Ovary (tissue), 9 donors: Measurements from ENCODE around the gene NLRC4. TPM values are rescaled to one million over a fixed set of nuclear protein-coding genes. Genes with fewer than 3 reads are reported as not detected.
A peak's percentile ranks its signal among the peaks of the same experiment; 100 is the strongest.
"Not testable (repeated sequence)": the region's sequence is repeated elsewhere in the genome, so short reads cannot be mapped to it uniquely, and the experiment has no call there.

Source experiments
- DNase-seq, 5 donors: peaks; one replicate each; pipeline ENCODE4 v3.0.0-alpha.2; 2019 to 2020
- H3K27ac ChIP-seq, 2 donors: fragments of 200-600 bp; one replicate each; pipeline versions ENCODE4 v1.5.1 to v1.8.0; 2019 to 2022
- H3K27me3 ChIP-seq: fragments of 200-600 bp; one replicate; pipeline ENCODE4 v1.8.0; 2022
- H3K36me3 ChIP-seq: fragments of 200-600 bp; sonication (generic); one replicate; pipeline ENCODE4 v1.5.1; 2019
- H3K4me1 ChIP-seq: one replicate; pipeline ENCODE4 v1.8.1; 2013; ENCODE audit warnings: mild to moderate bottlenecking, moderate library complexity; ENCODE audit not compliant: insufficient read depth
- H3K4me3 ChIP-seq: fragments of 200-600 bp; sonication (generic); one replicate; pipeline ENCODE4 v1.5.1; 2017
- H3K9me3 ChIP-seq, 2 donors: fragments of 200-600 bp in 1 of 2; sonication (generic) in 1 of 2; one replicate each; pipeline versions ENCODE4 v1.5.1 to v1.8.1; 2013 to 2019; ENCODE audit warnings: mild to moderate bottlenecking in 1 of 2, moderate library complexity in 1 of 2
- EP300 ChIP-seq: sonication (generic); formaldehyde crosslinking; IDR thresholded peaks from one replicate; pipeline ENCODE4 v1.6.1; 2017; ENCODE audit warnings: antibody characterized with exemption
- POLR2A ChIP-seq: fragments of 450-650 bp; IDR thresholded peaks from one replicate; pipeline ENCODE4 v1.6.1; 2017; ENCODE audit warnings: antibody characterized with exemption, mild to moderate bottlenecking, moderate library complexity
- WGBS, 3 donors: extraction: QIAGEN DNeasy Blood & Tissue Kit in 1 of 3; methylation state at CpG; one replicate each; pipeline versions ENCODE4 v1.1.5 to v1.1.7; 2013 to 2017; 5-methylcytosine and 5-hydroxymethylcytosine counted together
- intact Hi-C, 4 donors: fragments of 100-400 bp; cut with DNase I; formaldehyde crosslinking; loops; one replicate each; pipeline versions ENCODE4 v1.11.0 to v1.15.1; 2022 to 2023
- polyA plus RNA-seq, 2 donors: library from polyadenylated mRNA; stranded (reverse); fragments of 200-250 nt in 1 of 2; fragments of 350-450 nt in 1 of 2; fragmentation: Illumina TruSeq in 1 of 2; extraction: RNeasy Lipid Tissue Mini Kit (QIAGEN cat#74804) in 1 of 2; gene quantifications; one replicate each; pipeline ENCODE4 v1.2.3, GENCODE V29; 2013 to 2014
- total RNA-seq, 7 donors: library from RNA; depleted of rRNA in 2 of 7; stranded (reverse); fragments of >200 nt in 2 of 7; fragmentation: NEBNext Ultra II Directional in 3 of 7; extraction: Animal tissue kit (Norgen Biotek cat#: 25700) in 3 of 7; gene quantifications; one replicate each; pipeline versions ENCODE4 v1.1.0 to v1.2.4, GENCODE V29; 2016 to 2023
- TF ChIP-seq, protein P1 (sequence below), 3 donors: fragments of 450-650 bp in 2 of 3; fragments of 200-600 bp in 1 of 3; IDR thresholded peaks; one replicate each; pipeline versions ENCODE4 v1.5.1 to v1.8.0; 2016 to 2022; ENCODE audit warnings: antibody characterized with exemption in 3 of 3, mild to moderate bottlenecking in 1 of 3
- donor health status: DM: no; HTN: no; CAD: no; lungs with moderate emphysema.
- donor health status: DM: no; HTN: no; CAD: no.
- donor health status: Bipolar disorder and iron deficiency.
- donor health status: DM: yes; HTN: yes; CAD: no.
- donor health status: DM: no; HTN: no; CAD: no.
- donor health status: DM: yes; HTN: yes; CAD: no.

The NLRC4 gene
- total and polyA plus RNA-seq, 9 donors = 0.15 to 1.8 (median 0.38) TPM

DNA sequence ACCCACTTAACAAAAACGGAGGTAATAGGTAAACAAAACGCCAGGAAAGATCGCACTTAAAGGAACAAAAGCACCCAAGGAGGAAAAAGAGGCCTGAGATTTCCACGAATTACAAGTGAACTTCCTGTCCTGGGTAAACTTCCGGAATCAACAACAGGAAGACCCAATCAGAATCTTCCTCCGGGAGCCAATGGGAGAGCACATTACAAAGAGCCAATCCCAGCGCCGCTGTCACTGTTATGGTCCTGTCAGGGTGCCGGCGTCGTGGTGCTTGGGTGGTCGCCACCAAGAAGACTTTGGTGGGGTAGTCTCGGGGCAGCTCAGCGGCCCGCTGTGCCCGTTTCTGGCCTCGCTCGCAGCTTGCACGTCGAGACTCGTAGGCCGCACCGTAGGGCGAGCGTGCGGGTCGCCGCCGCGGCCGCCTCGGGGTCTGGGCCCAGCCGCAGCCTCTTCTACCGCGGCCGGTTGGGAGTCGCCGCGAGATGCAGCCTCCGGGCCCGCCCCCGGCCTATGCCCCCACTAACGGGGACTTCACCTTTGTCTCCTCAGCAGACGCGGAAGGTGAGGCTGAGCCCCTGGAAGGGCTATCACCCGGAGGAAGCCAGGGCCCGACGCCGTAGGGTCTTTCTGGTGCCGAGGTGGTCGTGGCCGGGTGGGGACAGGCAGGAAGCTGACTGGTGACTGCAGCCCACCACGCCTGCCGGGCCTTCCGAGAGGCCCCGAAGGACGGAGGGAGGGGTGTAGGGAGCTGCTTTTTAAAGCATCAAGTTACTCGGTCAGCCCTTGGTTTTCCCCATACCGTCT is 13.2 kb upstream of the NLRC4 start, which contains the start of gene YIPF4:
Gene YIPF4 (plus strand): TSS at position 231 of the 804 bp plus-strand sequence. CDS start 252 bp downstream, at position 483.
- TF ChIP-seq EP300 = no peak
- TF ChIP-seq POLR2A = peak; percentile 44
- WGBS, 3 donors = 0% methylated on average over 46 to 59 of the region's 59 CpGs
- Histone ChIP-seq H3K9me3 (no peaks in the 10 kb centered on the region), H3K4me3 (peak within 1 kb of the TSS; percentile 98), H3K36me3 (no peaks in the 10 kb centered on the region), H3K27me3 (no peaks in the 10 kb centered on the region), H3K27ac (peak within 1 kb of the TSS; percentile 19 to 63), H3K4me1 (peaks cover 5% of the 10 kb centered on the region)
- intact Hi-C loops = no loop called here
- peak; percentile 80 to 95 (median 92) for DNase-seq

DNA sequence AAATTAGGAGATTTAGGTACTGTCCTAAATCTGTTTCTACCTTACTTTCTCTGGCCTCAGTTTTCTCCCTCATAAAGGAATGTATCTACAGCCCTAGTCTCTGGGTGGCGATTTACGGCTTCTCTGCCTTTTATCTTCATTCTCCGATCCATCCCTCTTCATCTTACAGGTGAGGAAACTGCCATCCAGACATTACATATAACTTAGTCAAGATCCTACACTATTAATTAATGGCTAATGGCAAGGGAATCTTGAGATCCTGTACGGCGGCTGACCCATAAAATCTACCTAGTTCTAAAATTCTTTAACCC is 12.6 kb upstream of the NLRC4 start:
- H3K4me3 ChIP-seq = peak overlapping the region; percentile 98
- no peaks in the 10 kb centered on the region for H3K9me3 ChIP-seq
- peaks cover 5% of the 10 kb centered on the region for H3K4me1 ChIP-seq
- H3K36me3 ChIP-seq = no peaks in the 10 kb centered on the region
- DNase-seq = no peak
- H3K27ac ChIP-seq = peak overlapping the region; percentile 19 to 63
- TF ChIP-seq, protein P1, sequence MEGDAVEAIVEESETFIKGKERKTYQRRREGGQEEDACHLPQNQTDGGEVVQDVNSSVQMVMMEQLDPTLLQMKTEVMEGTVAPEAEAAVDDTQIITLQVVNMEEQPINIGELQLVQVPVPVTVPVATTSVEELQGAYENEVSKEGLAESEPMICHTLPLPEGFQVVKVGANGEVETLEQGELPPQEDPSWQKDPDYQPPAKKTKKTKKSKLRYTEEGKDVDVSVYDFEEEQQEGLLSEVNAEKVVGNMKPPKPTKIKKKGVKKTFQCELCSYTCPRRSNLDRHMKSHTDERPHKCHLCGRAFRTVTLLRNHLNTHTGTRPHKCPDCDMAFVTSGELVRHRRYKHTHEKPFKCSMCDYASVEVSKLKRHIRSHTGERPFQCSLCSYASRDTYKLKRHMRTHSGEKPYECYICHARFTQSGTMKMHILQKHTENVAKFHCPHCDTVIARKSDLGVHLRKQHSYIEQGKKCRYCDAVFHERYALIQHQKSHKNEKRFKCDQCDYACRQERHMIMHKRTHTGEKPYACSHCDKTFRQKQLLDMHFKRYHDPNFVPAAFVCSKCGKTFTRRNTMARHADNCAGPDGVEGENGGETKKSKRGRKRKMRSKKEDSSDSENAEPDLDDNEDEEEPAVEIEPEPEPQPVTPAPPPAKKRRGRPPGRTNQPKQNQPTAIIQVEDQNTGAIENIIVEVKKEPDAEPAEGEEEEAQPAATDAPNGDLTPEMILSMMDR (IDR thresholded peaks at IDR 0.05) = no peak
- TF ChIP-seq POLR2A = no peak
- TF ChIP-seq EP300 = no peak
- no peaks in the 10 kb centered on the region for H3K27me3 ChIP-seq
- intact Hi-C loops = no loop called here
- 38 to 46% (median 42%) methylated on average over 5 of the region's 5 CpGs for WGBS, 3 donors

DNA sequence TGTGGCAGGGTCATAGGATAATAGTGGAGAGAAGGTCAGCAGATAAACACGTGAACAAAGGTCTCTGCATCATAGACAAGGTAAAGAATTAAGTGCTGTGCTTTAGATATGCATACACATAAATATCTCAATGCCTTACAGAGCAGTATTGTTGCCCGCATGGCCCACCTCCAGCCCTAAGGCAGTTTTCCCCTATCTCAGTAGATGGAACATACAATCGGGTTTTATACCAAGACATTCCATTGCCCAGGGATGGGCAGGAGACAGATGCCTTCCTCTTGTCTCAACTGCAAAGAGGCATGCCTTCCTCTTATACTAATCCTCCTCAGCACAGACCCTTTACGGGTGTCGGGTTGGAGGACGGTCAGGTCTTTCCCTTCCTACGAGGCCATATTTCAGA is 11.1 kb upstream of the NLRC4 start:
- H3K9me3 ChIP-seq, H3K27ac ChIP-seq, H3K4me3 ChIP-seq, H3K36me3 ChIP-seq, intact Hi-C loops, H3K4me1 ChIP-seq, H3K27me3 ChIP-seq, DNase-seq: not testable (repeated sequence)
- 88 to 92% (median 88%) methylated on average over 7 of the region's 7 CpGs for WGBS, 3 donors

DNA sequence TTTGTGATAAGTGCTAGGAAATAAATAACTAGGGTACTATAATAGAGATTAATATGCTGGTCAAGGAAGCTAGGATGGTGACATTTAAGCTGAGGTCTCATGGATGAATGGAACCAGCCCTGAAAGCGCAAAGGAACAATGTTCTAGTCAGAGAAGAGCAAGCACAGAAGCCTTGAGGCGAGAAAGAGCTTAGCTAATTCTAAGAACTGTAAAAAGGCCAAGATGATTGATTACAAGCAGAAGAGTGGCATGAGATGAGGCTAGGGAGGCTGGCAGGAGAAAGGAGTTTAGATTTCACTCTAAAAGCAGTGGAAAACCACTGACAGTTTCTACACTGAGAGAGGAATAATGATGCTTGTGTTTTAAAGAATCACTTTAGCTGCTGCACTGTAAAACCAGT is 9.6 kb upstream of the NLRC4 start:
- TF ChIP-seq POLR2A = no peak
- TF ChIP-seq, protein P1 (IDR thresholded peaks at IDR 0.05) = no peak
- TF ChIP-seq EP300 = no peak
- intact Hi-C loops = no loop called here
- Histone ChIP-seq H3K9me3 (no peaks in the 10 kb centered on the region), H3K36me3 (no peaks in the 10 kb centered on the region), H3K27ac (no peak overlapping the region), H3K27me3 (no peaks in the 10 kb centered on the region), H3K4me3 (no peak overlapping the region), H3K4me1 (peaks cover 2% of the 10 kb centered on the region)
- DNase-seq = no peak
- WGBS, 3 donors = 76 to 81% (median 78%) methylated on average over 2 of the region's 2 CpGs

DNA sequence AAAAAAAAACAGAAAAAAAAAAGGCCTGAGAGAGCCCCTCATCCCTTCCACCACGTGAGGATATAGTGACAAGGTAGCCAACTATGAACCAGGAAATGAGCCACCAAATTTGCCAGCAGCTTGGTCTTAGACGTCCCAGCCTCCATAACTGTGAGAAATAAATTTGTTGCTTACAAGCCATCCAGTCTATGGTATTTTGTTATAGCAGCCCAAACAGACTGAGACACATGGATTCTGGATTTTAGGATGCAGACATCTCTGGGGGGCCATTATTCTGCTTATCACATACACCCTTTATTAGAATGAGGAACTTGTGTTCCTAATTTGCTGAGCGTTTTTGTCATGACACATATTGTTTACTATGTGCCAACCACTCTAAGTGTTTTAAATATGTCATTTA is 7.6 kb upstream of the NLRC4 start:
- H3K27ac ChIP-seq = no peak overlapping the region
- no peak for DNase-seq
- H3K4me3 ChIP-seq = no peak overlapping the region
- 46 to 54% (median 53%) methylated on average over 3 of the region's 3 CpGs for WGBS, 3 donors
- H3K27me3 ChIP-seq = no peaks in the 10 kb centered on the region
- intact Hi-C loops = no loop called here
- no peak for TF ChIP-seq EP300
- TF ChIP-seq, protein P1 (IDR thresholded peaks at IDR 0.05) = no peak
- TF ChIP-seq POLR2A = no peak
- H3K36me3 ChIP-seq = no peaks in the 10 kb centered on the region
- no peaks in the 10 kb centered on the region for H3K9me3 ChIP-seq
- peaks cover 2% of the 10 kb centered on the region for H3K4me1 ChIP-seq
